Measurements from ENCODE around the gene TRPC4. TPM values are rescaled to one million over a fixed set of nuclear protein-coding genes. Genes with fewer than 3 reads are reported as not detected.

TRPC4 gene
- total RNA-seq, 2 experiments from 2014 or later, result not detected

- DNase-seq, result no peak
- H3K36me3 Mint-ChIP-seq, result no peaks in the 10 kb centered on the region
- no peak overlapping the region for H3K27ac Mint-ChIP-seq
- intact Hi-C loops (cut with micrococcal nuclease), result no loop called here
- ChIA-PET POLR2A (no interaction called here), CTCF (no interaction called here)
- H3K4me1 Mint-ChIP-seq (ENCODE audit: low read depth), result no peaks in the 10 kb centered on the region
- H3K27me3 Mint-ChIP-seq, result no peaks in the 10 kb centered on the region
- no peak overlapping the region for H3K4me3 Mint-ChIP-seq
- peaks cover 2% of the 10 kb centered on the region for H3K9me3 Mint-ChIP-seq
These were observed 14.5 kb upstream of the TRPC4 start for GRCh38 chr13:37884026-37884425.

GRCh38 chr13:37878921-37879320 is 9.3 kb upstream of the TRPC4 start:
- intact Hi-C loops (cut with micrococcal nuclease), result no loop called here
- ChIA-PET CTCF (no interaction called here), POLR2A (no interaction called here)
- H3K4me3 Mint-ChIP-seq, result no peak overlapping the region
- no peak for DNase-seq
- no peaks in the 10 kb centered on the region for H3K4me1 Mint-ChIP-seq (ENCODE audit: low read depth)
- H3K9me3 Mint-ChIP-seq, result no peaks in the 10 kb centered on the region
- H3K36me3 Mint-ChIP-seq, result no peaks in the 10 kb centered on the region
- H3K27me3 Mint-ChIP-seq, result no peaks in the 10 kb centered on the region
- no peak overlapping the region for H3K27ac Mint-ChIP-seq

GRCh38 chr13:37878496-37878895 is 8.9 kb upstream of the TRPC4 start:
- no peak for DNase-seq

GRCh38 chr13:37870895-37871550 is 1.5 kb upstream of the TRPC4 start:
- no peaks in the 10 kb centered on the region for H3K36me3 Mint-ChIP-seq
- ChIA-PET CTCF (no interaction called here), POLR2A (no interaction called here)
- DNase-seq, result no peak
- intact Hi-C loops (cut with micrococcal nuclease), result no loop called here
- H3K4me1 Mint-ChIP-seq (ENCODE audit: low read depth), result peaks cover 3% of the 10 kb centered on the region
- H3K4me3 Mint-ChIP-seq, result no peak overlapping the region
- peaks cover 24% of the 10 kb centered on the region for H3K27me3 Mint-ChIP-seq
- H3K27ac Mint-ChIP-seq, result no peak overlapping the region
- H3K9me3 Mint-ChIP-seq, result no peaks in the 10 kb centered on the region

More at GRCh38 chr13:37878496-37878895, 8.9 kb upstream of the TRPC4 start:
- ChIA-PET CTCF (no interaction called here), POLR2A (no interaction called here)
- H3K36me3 Mint-ChIP-seq, result no peaks in the 10 kb centered on the region
- no peak overlapping the region for H3K27ac Mint-ChIP-seq
- intact Hi-C loops (cut with micrococcal nuclease), result no loop called here
- H3K4me1 Mint-ChIP-seq (ENCODE audit: low read depth), result no peaks in the 10 kb centered on the region
- H3K4me3 Mint-ChIP-seq, result no peak overlapping the region
- H3K9me3 Mint-ChIP-seq, result no peaks in the 10 kb centered on the region
- H3K27me3 Mint-ChIP-seq, result no peaks in the 10 kb centered on the region

- intact Hi-C loops (cut with micrococcal nuclease), result no loop called here
- Mint-ChIP-seq H3K4me1 (ENCODE audit: low read depth) (peaks cover 3% of the 10 kb centered on the region), H3K27me3 (peaks cover 24% of the 10 kb centered on the region), H3K36me3 (no peaks in the 10 kb centered on the region), H3K4me3 (no peak overlapping the region), H3K27ac (no peak overlapping the region), H3K9me3 (no peaks in the 10 kb centered on the region)
- no peak for DNase-seq
- CTCF ChIA-PET, result no interaction called here
- POLR2A ChIA-PET, result no interaction called here
These were observed 895 bp upstream of the TRPC4 start for GRCh38 chr13:37870489-37870845.

- Mint-ChIP-seq H3K4me3 (no peak overlapping the region), H3K27ac (no peak overlapping the region), H3K27me3 (peaks cover 24% of the 10 kb centered on the region), H3K36me3 (no peaks in the 10 kb centered on the region), H3K9me3 (no peaks in the 10 kb centered on the region), H3K4me1 (ENCODE audit: low read depth) (peaks cover 3% of the 10 kb centered on the region)
- CTCF ChIA-PET, result no interaction called here
- intact Hi-C loops (cut with micrococcal nuclease), result no loop called here
- no peak for DNase-seq
- POLR2A ChIA-PET, result no interaction called here
These were observed 141 bp downstream of the TRPC4 start for GRCh38 chr13:37869506-37869755.

- no peak for DNase-seq
- POLR2A ChIA-PET, result no interaction called here
- intact Hi-C loops (cut with micrococcal nuclease), result no loop called here
- Mint-ChIP-seq H3K27me3 (peaks cover 24% of the 10 kb centered on the region), H3K4me1 (ENCODE audit: low read depth) (peaks cover 3% of the 10 kb centered on the region), H3K4me3 (no peak overlapping the region), H3K36me3 (no peaks in the 10 kb centered on the region), H3K9me3 (no peaks in the 10 kb centered on the region), H3K27ac (no peak overlapping the region)
- CTCF ChIA-PET, result no interaction called here
These were observed 674 bp downstream of the TRPC4 start for GRCh38 chr13:37868691-37869505.

GRCh38 chr13:37863708-37864107 is 5.9 kb downstream of the TRPC4 start:
- Mint-ChIP-seq H3K4me3 (no peak overlapping the region), H3K9me3 (no peaks in the 10 kb centered on the region), H3K27ac (no peak overlapping the region), H3K4me1 (ENCODE audit: low read depth) (no peaks in the 10 kb centered on the region), H3K27me3 (peaks cover 2% of the 10 kb centered on the region), H3K36me3 (no peaks in the 10 kb centered on the region)
- ChIA-PET POLR2A (no interaction called here), CTCF (no interaction called here)
- no peak for DNase-seq
- intact Hi-C loops (cut with micrococcal nuclease), result no loop called here

- Mint-ChIP-seq H3K36me3 (no peaks in the 10 kb centered on the region), H3K27me3 (no peaks in the 10 kb centered on the region), H3K4me1 (ENCODE audit: low read depth) (no peaks in the 10 kb centered on the region), H3K4me3 (no peak overlapping the region), H3K9me3 (peaks cover 4% of the 10 kb centered on the region), H3K27ac (no peak overlapping the region)
- CTCF ChIA-PET, result no interaction called here
- POLR2A ChIA-PET, result no interaction called here
- intact Hi-C loops (cut with micrococcal nuclease), result no loop called here
- DNase-seq, result no peak
These were observed 34.2 kb downstream of the TRPC4 start for GRCh38 chr13:37835392-37835791.

GRCh38 chr13:37833411-37833810 is 36.2 kb downstream of the TRPC4 start:
- Mint-ChIP-seq H3K4me1 (ENCODE audit: low read depth) (no peaks in the 10 kb centered on the region), H3K27me3 (no peaks in the 10 kb centered on the region), H3K9me3 (peaks cover 4% of the 10 kb centered on the region), H3K36me3 (no peaks in the 10 kb centered on the region), H3K27ac (no peak overlapping the region), H3K4me3 (no peak overlapping the region)
- POLR2A ChIA-PET, result no interaction called here
- no peak for DNase-seq
- intact Hi-C loops (cut with micrococcal nuclease), result no loop called here
- CTCF ChIA-PET, result interaction anchor here (0.7 kb wide), 1 partner anchor 34 kb away, joined by 3 read pairs; no protein-coding TSS in a partner anchor

- Mint-ChIP-seq H3K9me3 (peaks cover 42% of the 10 kb centered on the region), H3K36me3 (no peaks in the 10 kb centered on the region), H3K27ac (no peak overlapping the region), H3K27me3 (no peaks in the 10 kb centered on the region), H3K4me1 (ENCODE audit: low read depth) (no peaks in the 10 kb centered on the region), H3K4me3 (no peak overlapping the region)
- ChIA-PET POLR2A (no interaction called here), CTCF (no interaction called here)
- no peak for DNase-seq
- intact Hi-C loops (cut with micrococcal nuclease), result no loop called here
These were observed 53.3 kb downstream of the TRPC4 start for GRCh38 chr13:37816276-37816675.

GRCh38 chr13:37811441-37811840 is 58.1 kb downstream of the TRPC4 start:
- POLR2A ChIA-PET, result no interaction called here
- intact Hi-C loops (cut with micrococcal nuclease), result no loop called here
- DNase-seq, result no peak
- Mint-ChIP-seq H3K4me1 (ENCODE audit: low read depth) (no peaks in the 10 kb centered on the region), H3K36me3 (no peaks in the 10 kb centered on the region), H3K9me3 (peaks cover 24% of the 10 kb centered on the region), H3K4me3 (no peak overlapping the region), H3K27me3 (no peaks in the 10 kb centered on the region), H3K27ac (no peak overlapping the region)
- CTCF ChIA-PET, result no interaction called here

- intact Hi-C loops (cut with micrococcal nuclease), result no loop called here
- H3K9me3 Mint-ChIP-seq, result peaks cover 4% of the 10 kb centered on the region
- no peaks in the 10 kb centered on the region for H3K27me3 Mint-ChIP-seq
- POLR2A ChIA-PET, result no interaction called here
- no peaks in the 10 kb centered on the region for H3K4me1 Mint-ChIP-seq (ENCODE audit: low read depth)
- no peak overlapping the region for H3K4me3 Mint-ChIP-seq
- H3K36me3 Mint-ChIP-seq, result no peaks in the 10 kb centered on the region
- no peak for DNase-seq
- CTCF ChIA-PET, result no interaction called here
- H3K27ac Mint-ChIP-seq, result no peak overlapping the region
These were observed 62.9 kb downstream of the TRPC4 start for GRCh38 chr13:37806666-37807065.

Measured in activated CD4-positive, alpha-beta memory T cell treated with anti-CD3 and anti-CD28 coated beads for 36 hours (primary cell).